Osteoblast (primary cell): ENCODE data around the gene PLXNA4. TPM values are rescaled to one million over a fixed set of nuclear protein-coding genes. Genes with fewer than 3 reads are reported as not detected.

Experiments
- DNase-seq: peaks from one replicate; pipeline ENCODE4 v3.0.0; 2011; ENCODE audit warnings: low spot score, mixed read lengths; ENCODE audit not compliant: insufficient read length; ENCODE audit errors: missing footprints
- H2AFZ ChIP-seq: 2 replicates; pipeline ENCODE4 v1.6.0; 2011; ENCODE audit warnings: mild to moderate bottlenecking, low read length
- H3K27ac ChIP-seq: 2 replicates; pipeline ENCODE4 v1.5.1; 2011; ENCODE audit warnings: mild to moderate bottlenecking, low read depth, low read length, moderate library complexity
- H3K27me3 ChIP-seq: 2 replicates; pipeline ENCODE4 v1.6.0; 2012; ENCODE audit warnings: mild to moderate bottlenecking, control low read depth, inconsistent platforms, low read length, moderate library complexity; ENCODE audit not compliant: insufficient read depth
- H3K36me3 ChIP-seq: 2 replicates; pipeline ENCODE4 v1.5.1; 2011; ENCODE audit warnings: mild to moderate bottlenecking, low read length, control low read depth, moderate library complexity; ENCODE audit not compliant: insufficient read depth
- H3K4me1 ChIP-seq: 2 replicates; pipeline ENCODE4 v1.5.1; 2011; ENCODE audit warnings: mild to moderate bottlenecking, low read length, control low read depth, moderate library complexity; ENCODE audit not compliant: insufficient read depth
- H3K4me2 ChIP-seq: 2 replicates; pipeline ENCODE4 v1.6.0; 2011; ENCODE audit warnings: mild to moderate bottlenecking, low read length; ENCODE audit not compliant: insufficient read depth
- H3K4me3 ChIP-seq: fragments of 200-600 bp; sonication (generic); 3 replicates; pipeline ENCODE4 v1.5.1; 2012; ENCODE audit warnings: mild to moderate bottlenecking, low read length, inconsistent platforms; ENCODE audit not compliant: insufficient read depth
- H3K79me2 ChIP-seq: 2 replicates; pipeline ENCODE4 v1.6.0; 2012; ENCODE audit warnings: mild to moderate bottlenecking, low read length, control low read depth, inconsistent platforms; ENCODE audit not compliant: insufficient read depth
- H3K9me3 ChIP-seq: 2 replicates; pipeline ENCODE4 v1.5.1; 2011; ENCODE audit warnings: low read depth, low read length, control low read depth
- H4K20me1 ChIP-seq: 2 replicates; pipeline ENCODE4 v1.6.0; 2012; ENCODE audit warnings: mild to moderate bottlenecking, low read length, control low read depth; ENCODE audit not compliant: insufficient read depth
- CTCF ChIP-seq: IDR thresholded peaks from 2 replicates; pipeline ENCODE4 v1.5.1; 2011; ENCODE audit warnings: mild to moderate bottlenecking, low read depth, low read length, moderate library complexity; ENCODE audit errors: extremely low read depth
- total RNA-seq: library from RNA; depleted of rRNA; stranded (reverse); fragments of >200 nt; gene quantifications from 2 replicates; pipeline ENCODE4 v1.2.3, GENCODE V29; 2012

PLXNA4 gene
- total RNA-seq, 1 donor: 4.3 TPM

DNA sequence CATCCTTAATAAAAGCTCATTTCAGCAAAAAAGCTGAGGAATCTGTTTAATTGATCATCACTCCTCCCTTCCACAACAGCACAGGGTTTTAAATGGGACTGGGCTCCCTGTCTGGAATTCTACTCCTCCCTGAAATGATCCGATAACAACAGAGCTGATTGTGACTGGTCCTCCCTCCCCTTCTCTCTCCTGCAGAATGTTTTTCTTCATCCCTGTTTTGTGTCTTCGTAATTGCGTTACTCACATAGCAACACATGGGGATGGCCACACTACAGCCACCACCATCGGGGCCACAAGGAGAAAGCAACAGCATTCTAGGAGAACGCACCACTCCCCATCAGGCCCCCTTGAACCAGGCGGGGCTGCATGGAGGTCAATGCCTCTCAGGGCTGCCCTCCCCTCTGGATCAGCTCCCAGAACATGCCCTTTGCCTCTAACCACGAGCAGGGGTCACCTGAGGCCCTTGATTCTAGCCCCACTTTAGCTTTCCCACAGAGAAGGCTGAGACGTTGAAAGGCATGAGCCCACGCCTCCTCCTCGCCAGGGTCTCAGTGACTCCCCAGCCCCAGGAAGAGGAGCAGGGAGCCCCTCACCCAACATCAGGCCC lies 152.6 kb downstream of the PLXNA4 start:
- Histone ChIP-seq H3K4me1 (peaks cover 19% of the 10 kb centered on the region), H4K20me1 (no peaks in the 10 kb centered on the region), H3K36me3 (no peaks in the 10 kb centered on the region), H3K4me2 (no peak overlapping the region), H2AFZ (no peak overlapping the region), H3K79me2 (no peaks in the 10 kb centered on the region), H3K27me3 (no peaks in the 10 kb centered on the region), H3K27ac (no peak overlapping the region), H3K9me3 (no peaks in the 10 kb centered on the region), H3K4me3 (no peak overlapping the region)
- TF ChIP-seq CTCF: no peak
- DNase-seq: no peak

GRCh38 chr7:132422502-132423111 lies 153.7 kb downstream of the PLXNA4 start:
- H3K36me3 ChIP-seq: no peaks in the 10 kb centered on the region
- H4K20me1 ChIP-seq: no peaks in the 10 kb centered on the region
- peak overlapping the region; percentile 11 for H3K4me2 ChIP-seq
- peak; percentile 81 for DNase-seq
- peak overlapping the region; percentile 36 for H3K27ac ChIP-seq
- H3K79me2 ChIP-seq: no peaks in the 10 kb centered on the region
- H3K4me3 ChIP-seq: no peak overlapping the region
- H2AFZ ChIP-seq: no peak overlapping the region
- peaks cover 21% of the 10 kb centered on the region for H3K4me1 ChIP-seq
- no peaks in the 10 kb centered on the region for H3K27me3 ChIP-seq
- no peak for TF ChIP-seq CTCF
- no peaks in the 10 kb centered on the region for H3K9me3 ChIP-seq

DNA sequence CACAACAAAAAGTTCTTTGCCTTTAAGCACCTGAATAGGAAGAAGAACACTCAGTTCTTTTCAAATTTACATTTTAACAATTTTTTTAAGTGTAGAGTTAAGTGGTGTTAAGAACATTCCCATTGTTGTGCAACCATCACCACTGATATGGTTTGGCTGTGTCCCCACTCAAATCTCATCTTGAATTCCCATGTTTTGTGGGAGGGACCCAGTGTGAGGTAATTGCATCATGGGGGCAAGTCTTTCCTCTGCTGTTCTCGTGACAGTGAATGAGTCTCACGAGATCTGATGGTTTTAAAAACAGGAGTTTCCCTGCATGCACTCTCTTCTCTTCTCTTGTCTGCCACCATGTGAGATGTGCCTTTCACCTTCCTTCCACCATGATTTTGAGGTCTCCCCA lies 155.7 kb downstream of the PLXNA4 start:
- no peak for TF ChIP-seq CTCF
- Histone ChIP-seq H3K4me1 (peaks cover 23% of the 10 kb centered on the region), H3K4me3 (no peak overlapping the region), H3K4me2 (no peak overlapping the region), H3K27ac (no peak overlapping the region), H3K36me3 (no peaks in the 10 kb centered on the region), H4K20me1 (no peaks in the 10 kb centered on the region), H3K9me3 (no peaks in the 10 kb centered on the region), H3K79me2 (no peaks in the 10 kb centered on the region), H3K27me3 (no peaks in the 10 kb centered on the region), H2AFZ (no peak overlapping the region)
- DNase-seq: no peak

- DNase-seq: no peak
- no peak for TF ChIP-seq CTCF
Observed at GRCh38 chr7:132419542-132419941, 156.7 kb downstream of the PLXNA4 start.

More at GRCh38 chr7:132419542-132419941, 156.7 kb downstream of the PLXNA4 start:
- no peak overlapping the region for H2AFZ ChIP-seq
- no peak overlapping the region for H3K4me3 ChIP-seq
- H3K36me3 ChIP-seq: no peaks in the 10 kb centered on the region
- no peaks in the 10 kb centered on the region for H4K20me1 ChIP-seq
- no peak overlapping the region for H3K27ac ChIP-seq
- no peaks in the 10 kb centered on the region for H3K27me3 ChIP-seq
- no peaks in the 10 kb centered on the region for H3K9me3 ChIP-seq
- H3K79me2 ChIP-seq: no peaks in the 10 kb centered on the region
- H3K4me1 ChIP-seq: peaks cover 23% of the 10 kb centered on the region
- H3K4me2 ChIP-seq: no peak overlapping the region
